ENCODE measurements around the gene ARMCX2.
A peak's percentile ranks its signal among the peaks of the same experiment; 100 is the strongest.

The ARMCX2 gene

GRCh38 chrX:101617211-101618191, 42.1 kb downstream of the ARMCX2 start, which contains the start of gene ARMCX6:
Gene ARMCX6, minus strand, starts transcription at chrX:101618000. Its CDS starts 1,380 bp downstream, at chrX:101616620.
- Histone ChIP-seq H3K27ac (ENCODE audit: low read depth, low read length) (peak within 1 kb of the TSS; percentile 57), H3K9ac (ENCODE audit: low read length in 5 of 5) (peak within 1 kb of the TSS; percentile 8 to 62 (median 47)), H3K36me3 (ENCODE audit: control insufficient read depth in 5 of 5, insufficient read depth in 5 of 5, low read length in 5 of 5) (no peaks in the 10 kb centered on the region), H3K4me3 (ENCODE audit: low read depth in 1 of 5, low read length in 5 of 5) (peak within 1 kb of the TSS; percentile 65 to 91 (median 76)), H3K4me1 (ENCODE audit: control insufficient read depth in 5 of 5, insufficient read depth in 5 of 5, low read length in 5 of 5) (peaks cover 0 to 12% (median 7%) of the 10 kb centered on the region in 5 donors), H3K27me3 (ENCODE audit: control insufficient read depth in 5 of 5, insufficient read depth in 4 of 5, low read length in 5 of 5) (peaks cover 0 to 4% (median 0%) of the 10 kb centered on the region in 5 donors), H3K9me3 (ENCODE audit: control insufficient read depth in 5 of 5, low read length in 5 of 5) (no peaks in the 10 kb centered on the region)

GRCh38 chrX:101605728-101606127, 53.9 kb downstream of the ARMCX2 start:
- Histone ChIP-seq H3K27me3 (ENCODE audit: control insufficient read depth in 5 of 5, insufficient read depth in 4 of 5, low read length in 5 of 5) (peaks cover 0 to 4% (median 0%) of the 10 kb centered on the region in 5 donors), H3K27ac (ENCODE audit: low read depth, low read length) (no peak overlapping the region), H3K9ac (ENCODE audit: low read length in 5 of 5) (no peak overlapping the region), H3K36me3 (ENCODE audit: control insufficient read depth in 5 of 5, insufficient read depth in 5 of 5, low read length in 5 of 5) (no peaks in the 10 kb centered on the region), H3K9me3 (ENCODE audit: control insufficient read depth in 5 of 5, low read length in 5 of 5) (no peaks in the 10 kb centered on the region), H3K4me3 (ENCODE audit: low read depth in 1 of 5, low read length in 5 of 5) (no peak overlapping the region), H3K4me1 (ENCODE audit: control insufficient read depth in 5 of 5, insufficient read depth in 5 of 5, low read length in 5 of 5) (no peaks in the 10 kb centered on the region)
